GM19467 (cell line): ENCODE results near the gene PTTG1IP.

Experiments used
- ATAC-seq: cut with Tn5 transposase; IDR thresholded peaks from one replicate; pipeline ENCODE4 v1.9.1; 2021; ENCODE audit warnings: mild to moderate bottlenecking, moderate library complexity; ENCODE audit not compliant: unreplicated experiment

PTTG1IP gene

DNA sequence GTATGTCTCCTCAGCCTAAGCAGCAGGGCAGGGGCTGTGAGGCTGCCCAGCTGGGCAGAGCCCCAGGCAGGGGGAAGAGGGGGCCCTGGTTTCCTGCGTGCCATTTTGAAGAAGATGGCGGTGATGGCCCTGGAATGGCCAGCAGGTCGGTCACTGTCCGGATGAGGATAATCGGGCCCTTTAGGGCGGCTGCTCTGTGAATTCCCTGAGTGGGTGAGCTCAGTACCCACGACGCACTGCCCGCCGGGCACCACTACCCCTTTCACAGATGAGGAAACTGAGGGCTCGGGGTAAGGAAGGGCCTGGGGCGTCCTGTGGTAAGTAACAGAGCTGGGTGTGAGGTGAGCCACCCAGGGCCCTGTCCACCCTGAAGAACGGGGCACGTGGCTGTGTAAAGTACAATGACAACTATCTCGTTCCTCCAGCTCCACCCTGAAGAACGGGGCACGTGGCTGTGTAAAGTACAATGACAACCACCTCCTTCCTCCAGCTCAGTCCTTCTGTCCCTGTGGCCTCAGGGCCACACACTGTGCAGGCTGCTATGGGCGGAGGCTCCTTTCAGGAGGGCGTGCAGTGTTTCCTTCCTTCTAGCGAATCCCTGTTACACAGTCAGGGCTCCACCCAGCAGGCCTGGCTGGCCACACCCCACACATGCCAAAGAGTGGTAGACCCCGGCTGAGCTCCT is 24.0 kb upstream of the PTTG1IP start:
- no peak for ATAC-seq

DNA sequence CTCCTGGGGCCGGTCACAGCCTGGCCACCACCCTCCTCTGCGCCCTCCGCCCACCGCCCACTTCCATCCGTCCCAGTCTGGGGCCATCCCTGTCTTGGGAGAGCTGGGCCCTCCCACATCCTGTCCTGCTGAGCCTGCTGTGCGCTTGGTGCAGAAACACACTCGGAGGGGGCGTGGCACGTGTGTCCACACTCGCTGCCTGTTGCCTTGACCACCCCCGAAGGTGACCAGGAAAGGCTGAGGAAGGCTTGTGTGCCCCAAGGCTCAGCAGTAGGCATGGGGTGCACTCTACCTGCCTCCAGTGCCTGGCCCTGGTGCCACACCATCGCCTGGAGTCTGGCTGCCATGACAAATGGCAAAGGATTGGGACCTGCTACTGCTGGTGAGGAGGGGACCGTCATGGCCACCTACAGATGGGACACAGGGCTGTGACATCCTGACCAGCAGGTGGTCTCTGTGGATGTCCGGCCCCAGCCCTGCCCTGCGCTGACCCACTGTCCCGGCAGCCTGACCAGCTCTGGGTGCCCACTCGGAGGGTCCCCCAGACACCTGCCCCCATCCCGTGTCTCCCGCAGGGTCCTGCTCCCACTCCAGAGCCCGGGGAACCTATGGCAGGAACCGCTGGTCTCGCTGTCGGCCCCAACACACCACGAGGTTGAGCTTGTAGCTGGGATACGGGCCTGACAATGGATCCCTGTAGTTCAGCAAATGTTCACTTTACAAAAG is 23.2 kb upstream of the PTTG1IP start:
- ATAC-seq: no peak

DNA sequence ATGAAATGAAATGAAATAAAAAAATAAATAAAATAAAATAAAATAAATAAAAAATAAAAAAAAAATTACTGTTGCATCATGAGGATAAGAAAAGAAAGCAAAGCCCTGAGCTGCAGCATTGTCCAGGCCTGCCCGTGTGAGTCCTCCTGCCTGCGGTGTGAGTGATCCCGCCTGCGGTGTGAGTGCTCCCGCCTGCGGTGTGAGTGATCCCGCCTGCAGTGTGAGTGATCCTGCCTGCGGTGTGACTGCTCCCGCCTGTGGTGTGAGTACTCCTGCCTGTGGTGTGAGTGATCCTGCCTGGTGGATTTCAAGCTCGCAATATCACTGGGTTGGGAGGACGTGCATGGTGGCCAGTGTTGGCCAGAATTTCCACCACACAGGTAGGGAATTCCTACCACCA is 22.4 kb upstream of the PTTG1IP start:
- ATAC-seq: no peak

DNA sequence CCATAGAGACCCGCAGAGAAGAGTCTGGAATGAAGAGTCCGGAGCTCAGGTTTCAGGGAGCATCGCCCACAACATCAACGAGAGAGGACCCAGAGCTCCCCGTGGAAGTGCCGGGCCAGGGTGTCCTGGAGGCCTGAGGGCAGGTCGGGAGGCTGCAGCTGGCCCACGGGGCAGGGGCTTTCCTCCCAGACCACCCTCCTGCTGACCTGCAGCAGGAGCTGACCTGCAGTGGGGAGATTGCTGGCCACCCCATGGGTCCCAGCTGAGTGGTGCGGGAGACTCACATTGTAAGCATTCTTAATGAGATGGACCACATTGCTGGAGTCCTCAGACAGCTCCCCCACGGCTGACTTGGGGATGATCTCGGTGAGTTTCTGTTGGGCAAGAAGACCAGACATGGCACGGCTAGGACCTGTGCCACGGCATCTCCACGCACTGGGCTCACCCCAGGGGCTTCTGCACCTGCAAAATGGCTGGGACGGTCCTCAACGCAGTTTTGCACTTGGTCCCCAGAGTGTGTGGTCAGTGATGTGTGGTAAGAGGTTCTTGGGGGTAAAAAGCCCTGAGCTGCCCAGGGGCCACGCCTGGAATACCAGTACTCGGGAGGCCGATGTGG is 21.3 kb upstream of the PTTG1IP start:
- no peak for ATAC-seq

DNA sequence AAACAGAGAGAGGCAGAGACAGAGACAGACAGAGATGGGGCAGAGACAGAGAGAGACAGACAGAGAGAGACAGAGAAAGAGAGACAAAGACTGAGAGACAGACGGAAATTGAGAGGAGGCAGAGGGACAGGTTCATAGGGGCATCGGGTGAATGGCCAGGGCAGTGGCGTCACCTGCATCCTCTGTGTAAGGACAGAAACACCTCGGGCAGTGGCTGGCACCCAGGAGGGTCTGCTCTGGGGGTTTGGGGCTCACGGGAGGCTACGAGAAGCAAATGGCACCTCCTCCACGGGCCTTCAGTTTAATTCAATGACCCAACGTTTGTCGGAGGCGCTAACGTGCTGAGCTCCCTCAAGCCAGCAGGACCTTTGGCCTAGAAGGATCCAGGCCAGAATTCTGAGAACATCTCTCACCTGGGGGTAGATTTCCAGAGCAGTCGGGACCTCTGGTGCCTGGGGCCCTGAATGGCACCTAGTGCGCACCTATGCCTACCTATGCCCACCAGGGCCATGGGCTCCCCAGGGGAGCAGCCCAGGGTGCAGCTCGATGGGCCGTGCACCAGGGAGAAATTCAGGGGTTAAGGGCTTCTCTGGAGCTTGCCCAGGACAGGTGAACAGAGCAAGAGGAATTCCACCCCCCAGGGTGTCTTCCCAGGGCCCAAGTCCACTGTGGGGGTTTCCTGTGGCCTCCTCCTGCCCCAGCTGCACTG is 20.6 kb upstream of the PTTG1IP start:
- no peak for ATAC-seq

DNA sequence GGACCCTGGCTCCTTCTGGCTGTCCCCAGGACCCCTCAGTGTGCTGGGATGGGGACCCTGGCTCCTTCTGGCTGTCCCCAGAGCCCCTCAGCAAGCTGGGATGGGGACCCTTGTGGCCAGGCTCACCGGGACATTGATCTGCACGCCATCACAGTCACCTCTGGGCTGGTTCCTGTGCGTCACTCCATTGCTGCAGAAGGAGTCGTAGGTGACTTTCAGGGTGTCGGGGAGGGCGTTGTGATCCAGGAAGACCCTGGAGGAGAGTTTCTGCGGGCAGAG is 19.7 kb upstream of the PTTG1IP start:
- ATAC-seq: no peak

DNA sequence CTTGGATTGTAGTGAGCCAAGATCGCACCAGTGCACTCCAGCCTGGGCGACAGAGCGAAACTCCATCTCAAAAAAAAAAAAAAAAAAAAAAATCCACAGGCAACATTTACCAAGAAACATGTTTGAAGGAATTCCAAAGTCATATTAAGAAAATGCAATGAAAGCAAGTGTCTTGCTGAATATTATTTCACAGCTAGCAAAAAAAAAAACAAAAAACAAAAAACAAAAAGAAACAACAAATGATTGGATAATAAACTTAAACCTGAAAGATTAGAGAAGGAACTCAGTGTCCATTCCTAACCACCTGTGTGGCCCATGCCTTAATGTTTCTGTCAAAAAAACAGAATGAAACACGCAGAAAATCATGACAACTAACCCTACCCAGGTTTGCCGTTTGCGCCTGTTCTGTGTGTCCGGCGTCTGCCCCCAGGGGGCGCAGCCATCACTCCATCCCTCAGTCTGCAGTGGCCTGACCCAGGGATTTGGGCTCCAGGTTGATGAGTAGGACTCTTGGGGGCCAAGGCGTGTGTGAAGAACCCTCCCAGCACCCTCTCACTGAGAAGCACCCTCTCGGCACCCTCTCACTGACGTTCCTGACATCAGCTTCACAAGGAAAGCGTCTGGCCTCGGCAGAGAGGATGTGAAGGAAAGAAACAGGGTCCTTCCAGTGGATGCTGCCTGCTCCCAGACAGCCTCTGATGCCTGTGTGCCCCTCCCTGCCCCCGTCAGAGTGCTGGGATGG is 19.2 kb upstream of the PTTG1IP start:
- no peak for ATAC-seq

DNA sequence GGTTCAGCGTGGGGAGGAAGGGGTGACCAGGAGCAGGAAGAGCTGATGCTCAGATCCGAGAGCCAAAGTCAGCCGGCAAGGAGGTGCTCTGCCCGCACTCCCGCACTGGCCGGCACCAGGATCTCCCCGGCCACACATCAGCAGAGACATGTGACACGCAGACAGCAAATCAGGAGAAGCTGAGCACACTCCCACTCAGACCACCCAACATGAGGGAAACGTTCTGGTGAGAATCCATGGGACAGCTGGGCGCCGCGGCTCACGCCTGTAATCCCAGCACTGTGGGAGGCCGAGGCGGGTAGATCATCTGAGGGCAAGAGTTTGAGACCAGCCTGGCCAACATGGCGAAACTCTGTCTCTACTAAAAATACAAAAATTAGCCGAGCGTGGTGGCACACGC is 18.6 kb upstream of the PTTG1IP start:
- ATAC-seq: no peak

DNA sequence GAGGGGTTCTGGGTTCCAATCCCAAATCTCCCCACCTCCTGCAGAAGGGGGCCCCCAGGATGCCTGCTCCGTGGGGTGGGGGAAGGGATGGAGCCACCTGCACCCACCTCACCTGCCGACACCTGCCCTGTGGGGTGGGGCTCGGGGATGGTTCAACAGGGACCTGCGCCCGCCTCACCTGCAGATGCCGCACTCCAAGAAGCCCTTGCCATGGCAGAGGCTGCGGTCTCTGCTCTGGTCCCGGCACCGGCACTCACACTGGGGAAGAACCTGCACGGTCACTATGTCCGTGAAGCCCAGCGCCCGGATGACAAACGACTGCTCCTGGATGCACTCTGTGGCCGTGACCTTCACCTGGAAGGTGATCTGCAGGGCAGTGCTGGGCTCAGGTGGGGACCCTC is 18.1 kb upstream of the PTTG1IP start:
- ATAC-seq: no peak

DNA sequence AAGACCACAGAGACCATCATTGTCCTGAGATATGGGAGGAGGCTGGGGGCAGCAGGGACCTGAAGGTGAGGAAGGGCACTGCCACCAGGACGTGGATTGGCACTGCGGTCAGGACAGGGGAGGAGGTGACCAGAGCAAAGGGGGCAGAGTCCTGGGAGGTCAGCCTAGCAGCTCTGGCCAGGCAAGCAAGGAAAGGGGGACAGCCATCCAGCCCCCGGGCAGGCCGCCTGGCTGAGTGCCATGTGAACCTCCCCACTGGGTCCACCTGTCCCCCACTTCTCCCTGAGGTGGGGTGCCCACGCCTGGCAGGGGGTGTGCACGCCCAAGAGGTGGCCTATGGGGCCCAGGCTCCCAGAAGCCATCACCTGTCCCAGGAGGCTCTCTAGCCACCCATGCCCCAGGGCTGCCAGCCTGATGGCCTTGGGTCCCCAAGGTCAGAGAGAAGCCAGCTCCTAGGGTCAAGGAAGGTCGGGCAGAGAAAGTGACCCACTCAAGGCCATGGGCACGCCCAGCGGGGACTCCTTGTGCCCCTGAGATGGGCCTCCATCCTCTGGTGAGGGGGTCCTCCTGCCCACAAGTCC is 17.6 kb upstream of the PTTG1IP start:
- ATAC-seq: no peak

DNA sequence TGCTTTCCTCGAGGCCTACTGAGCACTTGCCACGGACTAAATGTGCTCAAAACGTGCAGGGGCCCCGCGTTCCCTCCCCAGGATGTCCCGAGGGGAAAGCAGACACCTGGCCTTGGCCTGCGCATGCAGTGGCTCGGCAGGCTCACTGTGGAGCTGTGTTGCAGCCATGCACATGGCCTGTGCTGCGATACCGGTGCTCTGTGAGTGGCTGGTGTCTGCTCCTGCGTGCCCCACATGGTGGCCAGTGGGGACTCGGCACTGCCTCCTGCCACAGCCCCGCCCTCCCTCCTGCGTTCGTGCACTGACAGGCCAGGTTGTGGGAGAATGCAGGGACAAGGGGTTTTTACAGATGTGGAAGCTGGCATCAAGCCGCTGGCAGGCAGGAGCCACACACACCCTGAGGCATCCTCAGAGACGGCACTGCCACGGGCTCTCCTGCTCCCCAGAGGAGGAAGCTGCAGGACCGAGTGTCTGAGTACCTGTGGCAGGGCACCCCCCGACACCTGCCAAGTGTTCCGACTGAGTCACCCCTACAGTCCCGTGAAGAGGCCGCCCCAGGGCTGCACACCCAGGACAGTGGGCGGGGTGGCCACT is 16.9 kb upstream of the PTTG1IP start:
- no peak for ATAC-seq

DNA sequence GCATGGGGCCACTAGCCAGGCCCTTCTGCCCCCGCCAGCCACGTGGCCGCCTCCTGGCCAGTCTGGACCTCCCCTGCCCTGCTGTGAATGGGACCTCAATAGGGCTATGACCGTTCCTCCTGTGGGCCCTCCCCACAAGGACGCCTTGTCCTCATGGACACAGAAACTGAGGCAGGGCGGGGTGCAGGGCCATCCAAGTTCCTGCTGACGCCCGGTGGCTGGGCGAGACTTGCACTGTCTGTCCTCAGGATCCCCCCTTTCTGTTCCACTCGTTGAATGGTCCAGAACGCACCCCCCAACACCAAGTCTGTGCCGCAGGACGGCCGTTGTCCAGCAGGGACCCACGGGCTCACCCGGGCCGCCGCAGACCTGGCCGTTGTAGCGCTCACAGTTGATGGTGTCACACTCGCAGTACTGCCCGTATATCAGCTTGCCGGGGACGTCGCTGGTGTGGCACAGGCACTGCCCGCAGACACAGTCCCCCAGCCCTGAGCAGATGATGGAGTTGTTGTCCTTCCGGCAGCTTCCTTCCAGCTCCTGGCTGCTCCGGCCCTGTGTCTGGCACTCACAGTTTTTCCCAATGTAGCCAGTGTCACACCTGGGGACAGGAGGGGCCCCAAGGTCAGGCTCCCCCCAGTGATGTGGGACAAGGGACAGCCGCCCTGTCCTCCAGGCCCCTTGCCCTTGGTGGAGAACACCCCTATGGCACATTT is 16.3 kb upstream of the PTTG1IP start:
- ATAC-seq: no peak

DNA sequence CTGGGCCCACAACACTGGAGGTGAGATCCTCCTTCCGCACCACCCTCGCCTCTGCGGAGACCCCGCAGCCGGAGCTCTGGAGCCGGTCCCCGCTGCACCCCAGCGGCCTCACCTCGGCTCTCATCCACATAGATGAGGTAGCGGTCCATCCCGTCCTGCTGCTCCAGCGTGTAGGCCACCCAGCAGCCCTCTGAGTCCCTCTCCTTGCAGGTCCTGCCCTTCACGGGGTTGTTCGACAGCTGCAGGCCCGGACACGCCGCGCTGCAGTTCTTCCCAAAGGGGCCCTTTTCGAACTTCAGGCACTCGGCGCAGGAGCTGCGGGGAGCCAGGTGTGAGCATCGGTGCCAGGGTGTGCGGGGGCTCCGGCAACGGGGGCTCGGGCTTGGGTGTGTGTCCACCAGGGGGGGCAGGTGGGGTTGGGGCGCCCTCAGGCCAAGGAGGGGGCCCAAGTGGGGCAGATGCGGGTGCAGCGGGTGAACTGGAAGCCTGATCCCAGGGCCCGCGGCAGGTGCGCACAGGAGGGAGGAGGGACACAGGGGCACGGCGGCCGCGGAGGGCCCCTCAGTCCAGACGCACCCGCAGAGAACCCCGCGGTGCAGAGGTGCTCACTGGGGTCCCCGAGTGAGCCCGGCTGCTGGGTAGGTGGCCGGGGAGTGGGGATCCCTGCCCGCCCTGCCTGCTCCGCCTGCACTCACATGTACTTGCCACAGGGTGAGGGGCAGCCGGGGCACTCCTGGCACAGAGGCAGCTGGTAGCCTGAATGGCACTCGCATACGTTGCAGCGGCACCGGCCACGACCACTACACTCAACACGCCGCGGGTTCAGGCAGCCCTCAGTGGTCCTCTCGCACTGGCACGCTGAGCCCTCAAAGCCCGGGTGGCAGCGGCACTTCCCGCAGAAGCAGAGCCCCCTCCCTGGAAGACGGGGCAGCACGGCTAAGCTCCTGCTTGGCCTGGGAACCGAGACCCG is 15.4 kb upstream of the PTTG1IP start:
- ATAC-seq: no peak

DNA sequence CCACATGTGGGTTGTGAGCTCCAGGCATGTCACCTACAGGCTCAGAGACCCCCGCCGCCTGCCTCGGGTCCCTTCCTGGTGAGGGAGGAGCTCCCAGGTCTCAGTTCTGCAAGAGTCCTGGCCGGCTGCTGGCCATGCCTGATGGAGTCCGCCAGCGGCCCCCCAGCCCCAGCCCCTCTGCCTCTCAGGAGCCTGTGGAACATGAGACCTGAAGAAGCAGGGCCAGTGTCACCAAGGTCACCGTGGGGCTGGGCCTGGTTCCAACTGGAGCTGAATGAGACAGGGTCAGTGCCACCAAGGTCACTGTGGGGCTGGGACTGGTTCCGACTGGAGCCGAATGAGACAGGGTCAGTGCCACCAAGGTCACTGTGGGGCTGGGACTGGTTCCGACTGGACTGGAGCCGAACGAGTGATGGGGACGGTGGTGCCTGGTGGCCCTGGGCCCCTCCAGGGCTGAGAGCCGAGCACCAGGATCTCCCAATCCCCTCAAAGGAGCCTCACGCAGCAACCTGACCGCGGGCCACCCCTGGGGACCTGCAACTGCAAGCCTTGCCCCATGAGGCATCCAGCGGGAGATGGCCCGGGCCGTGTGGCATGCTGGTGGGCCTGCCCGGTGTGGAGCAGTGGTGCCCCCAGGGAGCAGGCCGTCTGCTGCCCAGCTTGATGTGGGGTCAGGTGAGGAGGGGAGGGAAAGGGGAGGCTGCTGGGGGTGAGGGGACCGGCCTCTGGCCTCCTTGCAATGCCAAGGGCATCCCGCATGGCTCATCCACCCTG is 14.5 kb upstream of the PTTG1IP start:
- no peak for ATAC-seq

DNA sequence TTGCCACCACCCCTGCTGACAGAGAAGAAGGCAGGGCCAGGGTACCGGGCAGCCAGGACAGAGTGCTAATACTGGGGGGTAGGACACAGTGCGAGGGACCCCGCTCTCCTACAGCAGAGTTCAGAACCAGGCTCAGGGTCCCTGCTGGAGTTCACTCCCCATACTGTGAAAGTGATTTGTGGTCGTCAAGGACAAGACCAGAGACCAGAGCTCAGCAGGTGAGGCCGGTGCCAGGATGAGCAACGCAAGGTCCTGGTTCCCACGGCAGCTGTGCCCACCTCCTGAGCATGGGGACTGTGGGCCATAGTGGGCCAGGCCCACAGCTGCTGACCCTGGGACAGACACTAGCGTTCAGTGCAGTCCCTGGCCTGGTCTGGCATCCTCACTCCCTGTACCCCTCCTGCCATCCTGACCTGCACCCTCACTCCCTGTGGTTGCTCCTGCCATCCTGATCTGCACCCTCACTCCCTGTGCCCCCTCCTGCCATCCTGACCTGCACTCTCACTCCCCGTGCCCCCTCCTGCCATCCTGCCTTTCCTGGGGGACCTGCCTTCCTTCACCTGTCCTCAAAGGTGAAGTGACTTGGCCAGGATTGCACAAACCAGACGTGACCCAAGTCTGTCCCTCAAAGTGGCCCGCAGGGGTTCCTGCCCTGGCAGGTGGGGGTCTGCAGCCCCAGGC is 13.8 kb upstream of the PTTG1IP start:
- ATAC-seq: no peak

DNA sequence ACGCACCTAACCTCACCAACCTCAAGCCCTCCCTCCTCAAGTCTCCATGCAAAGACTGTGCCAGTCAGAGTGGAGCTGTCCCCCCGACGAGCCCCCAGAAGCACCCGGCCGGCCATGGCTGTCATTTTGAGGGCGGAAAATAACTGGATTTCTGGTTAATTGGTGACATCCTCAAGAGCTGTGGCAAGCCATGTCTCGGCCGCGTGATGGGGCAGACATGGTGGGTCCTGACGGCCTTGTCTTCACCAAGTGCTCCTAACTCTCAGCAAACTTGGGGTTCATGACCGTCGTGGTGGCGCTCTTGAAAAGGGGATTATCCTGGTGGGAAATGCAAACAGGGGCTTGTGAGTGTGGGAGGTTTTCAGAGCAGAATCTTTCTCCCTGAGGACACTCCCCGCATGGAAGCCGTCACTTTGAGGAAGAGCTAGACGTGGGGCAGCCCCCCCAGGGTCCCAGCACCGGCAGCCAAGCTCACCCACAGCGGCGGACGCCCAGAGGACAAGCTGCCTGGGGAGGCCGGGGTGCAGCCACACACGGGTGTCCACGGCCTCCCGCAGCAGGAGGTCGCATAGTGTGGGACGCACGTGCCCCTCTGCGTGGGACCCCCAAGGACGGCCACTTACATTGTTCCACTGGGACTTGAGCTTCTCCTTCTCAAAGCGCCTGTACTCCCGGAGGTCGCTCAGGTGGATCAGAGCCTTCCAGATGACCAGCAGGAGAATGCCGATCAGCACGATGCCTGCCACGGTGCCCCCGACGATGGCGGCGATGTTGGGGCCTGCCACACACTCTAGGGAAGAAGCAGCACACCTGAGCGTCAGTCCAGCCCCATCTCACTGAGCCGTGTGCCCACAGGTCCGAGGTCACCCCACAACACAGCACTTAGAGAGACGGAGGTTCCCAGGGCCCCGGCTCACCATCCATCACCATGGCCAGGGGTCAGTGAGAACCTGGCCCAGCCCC is 12.9 kb upstream of the PTTG1IP start:
- ATAC-seq: no peak
